AG09309 (cell line): ENCODE measurements around the gene ITGA5.

Experiments used
- DNase-seq: peaks from one replicate; pipeline ENCODE4 v3.0.0-alpha.2; 2010; ENCODE audit warnings: low read depth
- H3K4me3 ChIP-seq: 2 replicates; pipeline ENCODE4 v1.5.1; 2011; ENCODE audit warnings: mild to moderate bottlenecking, low read depth, low read length, moderate library complexity; ENCODE audit not compliant: control insufficient read depth
- TF ChIP-seq, protein P1 (sequence below): IDR thresholded peaks from 2 replicates; pipeline ENCODE4 v1.5.1; 2011; ENCODE audit warnings: mild to moderate bottlenecking, low read depth, low read length, inconsistent platforms; ENCODE audit not compliant: insufficient read depth, control insufficient read depth; ENCODE audit errors: missing control alignments

ITGA5 gene

GRCh38 chr12:54431911-54432814 is 13.1 kb upstream of the ITGA5 start:
- DNase-seq: peak; percentile 42
- H3K4me3 ChIP-seq: no peak overlapping the region
- TF ChIP-seq, protein P1, sequence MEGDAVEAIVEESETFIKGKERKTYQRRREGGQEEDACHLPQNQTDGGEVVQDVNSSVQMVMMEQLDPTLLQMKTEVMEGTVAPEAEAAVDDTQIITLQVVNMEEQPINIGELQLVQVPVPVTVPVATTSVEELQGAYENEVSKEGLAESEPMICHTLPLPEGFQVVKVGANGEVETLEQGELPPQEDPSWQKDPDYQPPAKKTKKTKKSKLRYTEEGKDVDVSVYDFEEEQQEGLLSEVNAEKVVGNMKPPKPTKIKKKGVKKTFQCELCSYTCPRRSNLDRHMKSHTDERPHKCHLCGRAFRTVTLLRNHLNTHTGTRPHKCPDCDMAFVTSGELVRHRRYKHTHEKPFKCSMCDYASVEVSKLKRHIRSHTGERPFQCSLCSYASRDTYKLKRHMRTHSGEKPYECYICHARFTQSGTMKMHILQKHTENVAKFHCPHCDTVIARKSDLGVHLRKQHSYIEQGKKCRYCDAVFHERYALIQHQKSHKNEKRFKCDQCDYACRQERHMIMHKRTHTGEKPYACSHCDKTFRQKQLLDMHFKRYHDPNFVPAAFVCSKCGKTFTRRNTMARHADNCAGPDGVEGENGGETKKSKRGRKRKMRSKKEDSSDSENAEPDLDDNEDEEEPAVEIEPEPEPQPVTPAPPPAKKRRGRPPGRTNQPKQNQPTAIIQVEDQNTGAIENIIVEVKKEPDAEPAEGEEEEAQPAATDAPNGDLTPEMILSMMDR: peak; percentile 4

DNA sequence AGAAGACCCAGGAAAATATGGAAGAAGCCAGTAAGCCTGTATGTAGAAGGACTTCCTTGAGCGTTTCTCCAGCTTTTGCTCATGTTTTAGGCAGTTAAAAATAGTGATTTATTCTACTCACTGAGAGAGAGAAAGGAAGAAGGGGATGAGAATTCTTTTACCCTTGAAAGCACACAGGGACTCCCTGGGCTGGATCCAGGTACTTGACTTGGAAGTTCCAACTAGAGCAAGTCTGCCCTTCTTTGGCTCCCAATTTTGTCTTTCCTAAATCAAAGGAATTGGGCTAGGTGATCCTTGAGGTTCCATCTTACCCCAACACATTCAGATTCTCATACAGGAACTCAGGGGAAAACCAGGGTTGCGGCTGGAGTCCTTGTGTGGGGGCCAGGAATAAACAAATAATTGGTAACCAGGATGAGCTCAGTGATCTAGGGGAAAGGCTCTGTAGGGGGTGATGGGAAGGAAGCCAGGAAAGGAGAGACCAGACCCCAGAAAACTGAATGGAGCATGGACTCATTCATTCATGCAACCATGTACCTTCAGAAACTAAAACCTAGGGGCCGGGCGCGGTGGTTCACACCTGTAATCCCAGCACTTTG is 11.5 kb upstream of the ITGA5 start:
- no peak overlapping the region for H3K4me3 ChIP-seq
- TF ChIP-seq, protein P1: no peak
- DNase-seq: no peak

GRCh38 chr12:54429014-54429471 is 10.0 kb upstream of the ITGA5 start:
- TF ChIP-seq, protein P1: no peak
- H3K4me3 ChIP-seq: no peak overlapping the region
- DNase-seq: no peak

DNA sequence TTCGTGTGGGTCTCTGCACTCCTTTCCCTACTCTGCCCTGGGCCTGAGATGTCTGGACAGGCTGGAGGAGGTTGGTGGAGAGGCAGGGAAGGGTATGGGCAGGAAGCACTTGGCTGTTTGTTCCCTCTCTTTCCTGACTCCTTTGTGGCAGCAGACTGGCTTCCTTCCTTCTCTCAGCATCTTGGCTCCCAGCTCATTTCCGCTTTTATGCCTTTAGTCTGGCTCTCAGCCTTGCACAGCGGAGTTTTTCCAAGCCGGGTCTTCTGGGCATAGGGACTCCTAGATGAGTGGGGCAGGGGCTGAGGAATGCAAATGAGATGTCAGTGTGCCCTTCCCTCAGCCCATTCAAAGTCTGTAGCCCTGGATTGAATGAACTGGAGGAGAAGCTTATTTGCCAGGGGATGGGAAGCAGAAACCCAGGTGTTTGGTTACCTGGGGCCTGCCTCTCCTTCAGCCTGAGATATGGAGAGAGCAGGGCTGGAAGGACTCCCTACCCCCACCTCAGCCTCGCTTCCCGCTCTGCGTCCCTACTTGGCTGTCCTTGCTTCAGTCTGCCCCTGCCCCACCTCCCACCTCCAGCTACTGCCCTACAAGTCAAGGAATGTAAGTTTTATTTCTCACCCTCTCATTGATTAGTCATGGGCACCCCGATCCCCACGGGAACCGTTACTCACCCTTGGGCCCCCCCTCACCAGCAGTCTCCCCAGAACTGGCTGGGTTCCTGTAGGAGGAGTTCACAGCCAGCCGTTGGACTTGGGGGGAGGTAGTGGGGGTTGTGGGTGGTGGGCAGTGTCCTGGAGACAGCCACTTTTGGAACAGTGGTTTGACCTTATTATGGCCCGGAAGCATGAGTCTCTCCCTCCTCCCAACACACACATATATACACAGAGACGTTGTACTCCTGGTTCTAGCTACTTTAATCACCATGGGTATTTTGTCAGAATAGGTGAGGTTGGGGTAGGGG is 9.3 kb upstream of the ITGA5 start:
- TF ChIP-seq, protein P1: no peak
- H3K4me3 ChIP-seq: no peak overlapping the region
- DNase-seq: no peak

GRCh38 chr12:54427106-54427505 is 8.0 kb upstream of the ITGA5 start:
- H3K4me3 ChIP-seq: no peak overlapping the region
- TF ChIP-seq, protein P1: no peak
- DNase-seq: no peak

GRCh38 chr12:54426690-54427089 is 7.6 kb upstream of the ITGA5 start:
- TF ChIP-seq, protein P1: no peak
- DNase-seq: no peak
- no peak overlapping the region for H3K4me3 ChIP-seq
